Mesothelial cell of epicardium (in vitro differentiated cells): ENCODE data around the gene MAL. TPM values are rescaled to one million over a fixed set of nuclear protein-coding genes. Genes with fewer than 3 reads are reported as not detected.

Experiments
- DNase-seq, 2 experiments: peaks; one replicate each; pipeline ENCODE4 v3.0.0; 2021; ENCODE audit warnings: low spot score in 2 of 2; ENCODE audit not compliant: unreplicated experiment in 2 of 2
- H3K27ac Mint-ChIP-seq: 2 replicates; pipeline ENCODE4 v1.8.0; 2021; ENCODE audit warnings: mixed read lengths
- H3K27me3 Mint-ChIP-seq: 2 replicates; pipeline ENCODE4 v1.8.0; 2021; ENCODE audit warnings: low read depth, mixed read lengths
- H3K36me3 Mint-ChIP-seq: 2 replicates; pipeline ENCODE4 v1.8.0; 2021; ENCODE audit warnings: mixed read lengths
- H3K4me1 Mint-ChIP-seq: 2 replicates; pipeline ENCODE4 v1.8.0; 2021; ENCODE audit warnings: mixed read lengths
- H3K4me3 Mint-ChIP-seq: 2 replicates; pipeline ENCODE4 v1.8.0; 2021; ENCODE audit warnings: mild to moderate bottlenecking, moderate library complexity, mixed read lengths
- H3K9me3 Mint-ChIP-seq: 2 replicates; pipeline ENCODE4 v1.8.0; 2021; ENCODE audit warnings: mixed read lengths
- CTCF ChIP-seq: fragments of 200-600 bp; sonication (generic); IDR thresholded peaks from one replicate; pipeline ENCODE4 v1.5.0; 2021; ENCODE audit warnings: antibody characterized with exemption; ENCODE audit not compliant: unreplicated experiment
- total RNA-seq: library from RNA; stranded (reverse); gene quantifications from 3 replicates; pipeline ENCODE4 v1.2.1, GENCODE V29; 2021

MAL gene
- total RNA-seq, 1 donor from 2014 or later = not detected

- Mint-ChIP-seq H3K9me3 (no peaks in the 10 kb centered on the region), H3K36me3 (no peaks in the 10 kb centered on the region), H3K4me3 (no peak overlapping the region), H3K27ac (no peak overlapping the region), H3K27me3 (peaks cover 43% of the 10 kb centered on the region), H3K4me1 (peaks cover 3% of the 10 kb centered on the region)
- TF ChIP-seq CTCF = no peak
- no peak for DNase-seq
Observed at GRCh38 chr2:95072424-95072823, 46.9 kb downstream of the MAL start.

GRCh38 chr2:95073856-95074662 lies 48.6 kb downstream of the MAL start:
- H3K36me3 Mint-ChIP-seq = no peaks in the 10 kb centered on the region
- H3K27me3 Mint-ChIP-seq = peaks cover 58% of the 10 kb centered on the region
- TF ChIP-seq CTCF = no peak
- peaks cover 3% of the 10 kb centered on the region for H3K4me1 Mint-ChIP-seq
- H3K27ac Mint-ChIP-seq = no peak overlapping the region
- no peak for DNase-seq
- H3K4me3 Mint-ChIP-seq = no peak overlapping the region
- no peaks in the 10 kb centered on the region for H3K9me3 Mint-ChIP-seq

- peaks cover 3% of the 10 kb centered on the region for H3K4me1 Mint-ChIP-seq
- H3K36me3 Mint-ChIP-seq = no peaks in the 10 kb centered on the region
- no peak for DNase-seq
- H3K4me3 Mint-ChIP-seq = no peak overlapping the region
- peaks cover 66% of the 10 kb centered on the region for H3K27me3 Mint-ChIP-seq
- H3K9me3 Mint-ChIP-seq = no peaks in the 10 kb centered on the region
- H3K27ac Mint-ChIP-seq = no peak overlapping the region
- no peak for TF ChIP-seq CTCF
Observed at GRCh38 chr2:95074663-95075439, 49.3 kb downstream of the MAL start.

- peak overlapping the region; percentile 29 for H3K4me3 Mint-ChIP-seq
- H3K27ac Mint-ChIP-seq = no peak overlapping the region
- no peak for DNase-seq
- H3K36me3 Mint-ChIP-seq = no peaks in the 10 kb centered on the region
- peaks cover 70% of the 10 kb centered on the region for H3K27me3 Mint-ChIP-seq
- no peak for TF ChIP-seq CTCF
- H3K4me1 Mint-ChIP-seq = peaks cover 3% of the 10 kb centered on the region
- no peaks in the 10 kb centered on the region for H3K9me3 Mint-ChIP-seq
Observed at GRCh38 chr2:95075440-95076132, 50.1 kb downstream of the MAL start.

GRCh38 chr2:95076705-95077529 lies 51.4 kb downstream of the MAL start:
- Mint-ChIP-seq H3K9me3 (no peaks in the 10 kb centered on the region), H3K4me3 (peak overlapping the region; percentile 68), H3K4me1 (peaks cover 3% of the 10 kb centered on the region), H3K36me3 (no peaks in the 10 kb centered on the region), H3K27ac (no peak overlapping the region), H3K27me3 (peaks cover 67% of the 10 kb centered on the region)
- peak; percentile 90 for TF ChIP-seq CTCF
- peak; percentile 60 to 86 for DNase-seq
